Immature natural killer cell (primary cell): Measurements from ENCODE around the gene SPATA4. TPM values are rescaled to one million over a fixed set of nuclear protein-coding genes. Genes with fewer than 3 reads are reported as not detected.

Experiments
- DNase-seq, 3 donors: peaks; one replicate each; pipeline ENCODE4 v3.0.0; 2022; ENCODE audit warnings: mixed read lengths in 1 of 3
- H3K27ac Mint-ChIP-seq, 6 donors: one replicate each; pipeline ENCODE4 v1.8.0; 2020; ENCODE audit warnings: mixed read lengths in 6 of 6, mild to moderate bottlenecking in 5 of 6, inconsistent platforms in 4 of 6, moderate library complexity in 3 of 6
- H3K27me3 Mint-ChIP-seq, 3 donors: one replicate each; pipeline ENCODE4 v1.8.0; 2020 to 2021; ENCODE audit warnings: low read depth in 3 of 3, mild to moderate bottlenecking in 3 of 3, mixed read lengths in 3 of 3, moderate library complexity in 3 of 3, inconsistent platforms in 1 of 3
- H3K36me3 Mint-ChIP-seq, 3 donors: one replicate each; pipeline ENCODE4 v1.8.0; 2020; ENCODE audit warnings: mixed read lengths in 3 of 3, inconsistent platforms in 2 of 3, mild to moderate bottlenecking in 2 of 3
- H3K4me1 Mint-ChIP-seq, 2 donors: one replicate each; pipeline ENCODE4 v1.8.0; 2020; ENCODE audit warnings: inconsistent platforms in 2 of 2, mild to moderate bottlenecking in 2 of 2, mixed read lengths in 2 of 2, moderate library complexity in 1 of 2
- H3K4me3 Mint-ChIP-seq, 5 donors: one replicate each; pipeline ENCODE4 v1.8.0; 2020; ENCODE audit warnings: mild to moderate bottlenecking in 5 of 5, mixed read lengths in 5 of 5, inconsistent platforms in 3 of 5, moderate library complexity in 3 of 5
- H3K9me3 Mint-ChIP-seq, 6 donors: one replicate each; pipeline ENCODE4 v1.8.0; 2020; ENCODE audit warnings: mild to moderate bottlenecking in 6 of 6, mixed read lengths in 6 of 6, inconsistent platforms in 4 of 6, moderate library complexity in 3 of 6
- polyA plus RNA-seq, 3 donors: library from polyadenylated mRNA; unstranded; fragments of 300-500 nt; fragmentation: Illumina TruSeq; gene quantifications; one replicate each; pipeline ENCODE4 v1.2.3, GENCODE V29; 2021

Gene SPATA4
- polyA plus RNA-seq, 3 donors from 2014 or later = not detected

- Mint-ChIP-seq H3K27me3 (peaks cover 2 to 26% (median 6%) of the 10 kb centered on the region in 3 donors), H3K4me1 (no peaks in the 10 kb centered on the region), H3K36me3 (no peaks in the 10 kb centered on the region), H3K27ac (no peak overlapping the region), H3K9me3 (peaks cover 0 to 2% (median 0%) of the 10 kb centered on the region in 6 donors), H3K4me3 (no peak overlapping the region)
- no peak for DNase-seq
Observed at GRCh38 chr4:176185051-176185450, 10.3 kb downstream of the SPATA4 start.

GRCh38 chr4:176163041-176163440, 32.3 kb downstream of the SPATA4 start:
- Mint-ChIP-seq H3K27me3 (peaks cover 0 to 7% (median 3%) of the 10 kb centered on the region in 3 donors), H3K9me3 (no peaks in the 10 kb centered on the region), H3K27ac (no peak overlapping the region), H3K4me3 (no peak overlapping the region), H3K36me3 (no peaks in the 10 kb centered on the region), H3K4me1 (no peaks in the 10 kb centered on the region)
- DNase-seq = no peak

- Mint-ChIP-seq H3K27ac (no peak overlapping the region), H3K36me3 (no peaks in the 10 kb centered on the region), H3K4me3 (no peak overlapping the region), H3K9me3 (no peaks in the 10 kb centered on the region), H3K27me3 (peaks cover 0 to 4% (median 0%) of the 10 kb centered on the region in 3 donors), H3K4me1 (no peaks in the 10 kb centered on the region)
- DNase-seq = no peak
Observed at GRCh38 chr4:176156656-176157055, 38.7 kb downstream of the SPATA4 start.

- Mint-ChIP-seq H3K4me1 (no peaks in the 10 kb centered on the region), H3K9me3 (no peaks in the 10 kb centered on the region), H3K27me3 (no peaks in the 10 kb centered on the region), H3K36me3 (no peaks in the 10 kb centered on the region), H3K4me3 (no peak overlapping the region), H3K27ac (no peak overlapping the region)
- DNase-seq = no peak
Observed at GRCh38 chr4:176153124-176153523, 42.3 kb downstream of the SPATA4 start.

GRCh38 chr4:176150704-176151103, 44.7 kb downstream of the SPATA4 start:
- Mint-ChIP-seq H3K27me3 (no peaks in the 10 kb centered on the region), H3K36me3 (no peaks in the 10 kb centered on the region), H3K27ac (no peak overlapping the region), H3K4me3 (no peak overlapping the region), H3K9me3 (no peaks in the 10 kb centered on the region), H3K4me1 (no peaks in the 10 kb centered on the region)
- no peak for DNase-seq

GRCh38 chr4:176150356-176150682, 45.1 kb downstream of the SPATA4 start:
- no peaks in the 10 kb centered on the region for H3K9me3 Mint-ChIP-seq
- no peaks in the 10 kb centered on the region for H3K4me1 Mint-ChIP-seq
- no peaks in the 10 kb centered on the region for H3K36me3 Mint-ChIP-seq
- no peak overlapping the region for H3K4me3 Mint-ChIP-seq
- DNase-seq = no peak
- H3K27ac Mint-ChIP-seq = no peak overlapping the region
- H3K27me3 Mint-ChIP-seq = no peaks in the 10 kb centered on the region

- H3K4me1 Mint-ChIP-seq = no peaks in the 10 kb centered on the region
- DNase-seq = no peak
- H3K36me3 Mint-ChIP-seq = no peaks in the 10 kb centered on the region
- no peaks in the 10 kb centered on the region for H3K9me3 Mint-ChIP-seq
- H3K27me3 Mint-ChIP-seq = no peaks in the 10 kb centered on the region
- H3K27ac Mint-ChIP-seq = no peak overlapping the region
- no peak overlapping the region for H3K4me3 Mint-ChIP-seq
Observed at GRCh38 chr4:176149680-176150355, 45.6 kb downstream of the SPATA4 start.

- no peak overlapping the region for H3K27ac Mint-ChIP-seq
- no peaks in the 10 kb centered on the region for H3K36me3 Mint-ChIP-seq
- H3K27me3 Mint-ChIP-seq = peaks cover 0 to 3% (median 0%) of the 10 kb centered on the region in 3 donors
- no peak for DNase-seq
- H3K9me3 Mint-ChIP-seq = no peaks in the 10 kb centered on the region
- H3K4me3 Mint-ChIP-seq = no peak overlapping the region
- H3K4me1 Mint-ChIP-seq = no peaks in the 10 kb centered on the region
Observed at GRCh38 chr4:176142253-176142652, 53.1 kb downstream of the SPATA4 start.

GRCh38 chr4:176139518-176139917, 55.9 kb downstream of the SPATA4 start:
- Mint-ChIP-seq H3K36me3 (no peaks in the 10 kb centered on the region), H3K27me3 (peaks cover 0 to 3% (median 0%) of the 10 kb centered on the region in 3 donors), H3K27ac (no peak overlapping the region), H3K4me1 (no peaks in the 10 kb centered on the region), H3K4me3 (no peak overlapping the region), H3K9me3 (no peaks in the 10 kb centered on the region)
- DNase-seq = no peak

GRCh38 chr4:176137631-176138030, 57.8 kb downstream of the SPATA4 start:
- Mint-ChIP-seq H3K36me3 (no peaks in the 10 kb centered on the region), H3K9me3 (no peaks in the 10 kb centered on the region), H3K4me3 (no peak overlapping the region), H3K27ac (no peak overlapping the region), H3K4me1 (no peaks in the 10 kb centered on the region), H3K27me3 (no peaks in the 10 kb centered on the region)
- DNase-seq = no peak

- H3K4me3 Mint-ChIP-seq = no peak overlapping the region
Observed at GRCh38 chr4:176134670-176135069, 60.7 kb downstream of the SPATA4 start.

More at GRCh38 chr4:176134670-176135069, 60.7 kb downstream of the SPATA4 start:
- no peaks in the 10 kb centered on the region for H3K36me3 Mint-ChIP-seq
- no peaks in the 10 kb centered on the region for H3K4me1 Mint-ChIP-seq
- DNase-seq = no peak
- H3K9me3 Mint-ChIP-seq = no peaks in the 10 kb centered on the region
- no peak overlapping the region for H3K27ac Mint-ChIP-seq
- H3K27me3 Mint-ChIP-seq = peaks cover 0 to 3% (median 0%) of the 10 kb centered on the region in 3 donors

Other genes starting within 250 kb of the SPATA4 start
- not detected for gene WDR17, start 129.7 kb downstream of the SPATA4 start, polyA plus RNA-seq
- not detected for gene ASB5, start 73.6 kb upstream of the SPATA4 start, polyA plus RNA-seq
- 100 to 1,000 TPM in 1 of 3 donors, 10 to 100 TPM in 2; 56.6 to 117 (median 98.4) TPM for gene SPCS3, start 124.4 kb upstream of the SPATA4 start, polyA plus RNA-seq